Esophagus squamous epithelium (tissue), 5 donors: ENCODE data around the gene CD300LF. TPM values are rescaled to one million over a fixed set of nuclear protein-coding genes. Genes with fewer than 3 reads are reported as not detected.

Experiments
- DNase-seq: peaks from one replicate; lab custom pipeline; 2025; lab: John Stamatoyannopoulos, UW
- H3K27ac ChIP-seq, 4 donors: fragments of 200-600 bp; sonication (generic); one replicate each; pipeline ENCODE4 v1.5.1; 2016 to 2019; ENCODE audit warnings: mild to moderate bottlenecking in 1 of 4
- H3K27me3 ChIP-seq, 4 donors: fragments of 200-600 bp; sonication (generic); 1 replicate in 3 of 4; 2 replicates in 1 of 4; pipeline versions ENCODE4 v1.5.1 to v1.6.0; 2017 to 2021; ENCODE audit warnings: antibody characterized with exemption in 1 of 4
- H3K36me3 ChIP-seq, 3 donors: fragments of 200-600 bp; sonication (generic); one replicate each; pipeline ENCODE4 v1.5.1; 2016 to 2019
- H3K4me1 ChIP-seq, 3 donors: fragments of 200-600 bp; sonication (generic); one replicate each; pipeline ENCODE4 v1.5.1; 2017 to 2019
- H3K4me3 ChIP-seq, 4 donors: fragments of 200-600 bp; sonication (generic); 1 replicate in 3 of 4; 2 replicates in 1 of 4; pipeline ENCODE4 v1.5.1; 2016 to 2019; ENCODE audit warnings: mild to moderate bottlenecking in 2 of 4, moderate library complexity in 1 of 4
- H3K9me3 ChIP-seq, 3 donors: fragments of 200-600 bp; sonication (generic); one replicate each; pipeline ENCODE4 v1.5.1; 2016 to 2019
- POLR2A ChIP-seq, 4 donors: fragments of 450-650 bp; IDR thresholded peaks; one replicate each; pipeline ENCODE4 v1.6.1; 2017; ENCODE audit warnings: antibody characterized with exemption in 4 of 4, mild to moderate bottlenecking in 4 of 4, moderate library complexity in 3 of 4
- WGBS, 2 donors: methylation state at CpG; one replicate each; pipeline ENCODE4 v1.1.5; 2018; 5-methylcytosine and 5-hydroxymethylcytosine counted together
- intact Hi-C: fragments of 100-400 bp; cut with DNase I; formaldehyde crosslinking; loops from one replicate; pipeline ENCODE4 v1.15.0; 2022
- total RNA-seq, 4 donors: library from RNA; depleted of rRNA; stranded (reverse); fragments of >200 nt; gene quantifications; one replicate each; pipeline ENCODE4 v1.1.0, GENCODE V29; 2016
- TF ChIP-seq, protein P1 (sequence below), 6 experiments: fragments of 450-650 bp in 4 of 6; fragments of 200-600 bp in 2 of 6; sonication (generic) in 2 of 6; IDR thresholded peaks; one replicate each; pipeline ENCODE4 v1.5.1; 2016 to 2019; ENCODE audit warnings: antibody characterized with exemption in 6 of 6, mild to moderate bottlenecking in 4 of 6, moderate library complexity in 4 of 6
- donor health status: DM: yes; HTN: yes; CAD: no.

Gene CD300LF
- total RNA-seq, 4 donors from 2014 or later, result 0.48 to 1.3 (median 0.89) TPM

DNA sequence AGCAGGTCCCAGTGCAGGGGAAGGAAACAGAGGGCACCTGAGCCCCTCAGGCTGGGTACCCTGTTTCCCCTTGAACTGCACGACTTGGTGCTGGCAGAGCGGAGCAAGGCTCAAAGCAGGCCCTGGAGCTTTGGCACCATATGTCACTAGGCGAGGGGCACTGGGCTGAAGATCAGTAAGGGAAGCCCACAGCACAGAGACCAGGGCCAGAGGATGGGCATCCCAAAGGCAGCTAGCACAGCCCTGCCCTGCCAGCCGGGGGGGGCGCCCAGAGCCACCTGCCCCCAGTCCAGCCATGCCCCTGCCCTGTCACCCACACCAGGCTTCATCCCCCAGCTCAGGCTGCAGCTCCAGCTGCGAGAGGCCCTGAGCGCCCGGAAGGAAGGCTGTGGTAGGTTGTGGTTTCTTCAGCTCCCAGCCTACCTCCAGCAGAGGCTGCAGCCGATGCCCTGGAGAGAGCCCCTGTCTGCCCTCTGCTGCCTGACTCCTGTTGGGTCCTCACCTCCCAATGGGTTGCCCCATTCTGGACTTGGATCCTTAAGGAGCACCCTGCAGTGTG, 46.6 kb upstream of the CD300LF start:
- H3K27ac ChIP-seq, result peak overlapping the region; percentile 87 to 96 (median 90)
- peaks cover 0 to 37% (median 0%) of the 10 kb centered on the region in 3 donors for H3K36me3 ChIP-seq
- intact Hi-C loops, result no loop called here
- H3K4me3 ChIP-seq, result peak overlapping the region in 3 of 4 donors; percentile 23 to 47 (median 32)
- TF ChIP-seq, protein P1, sequence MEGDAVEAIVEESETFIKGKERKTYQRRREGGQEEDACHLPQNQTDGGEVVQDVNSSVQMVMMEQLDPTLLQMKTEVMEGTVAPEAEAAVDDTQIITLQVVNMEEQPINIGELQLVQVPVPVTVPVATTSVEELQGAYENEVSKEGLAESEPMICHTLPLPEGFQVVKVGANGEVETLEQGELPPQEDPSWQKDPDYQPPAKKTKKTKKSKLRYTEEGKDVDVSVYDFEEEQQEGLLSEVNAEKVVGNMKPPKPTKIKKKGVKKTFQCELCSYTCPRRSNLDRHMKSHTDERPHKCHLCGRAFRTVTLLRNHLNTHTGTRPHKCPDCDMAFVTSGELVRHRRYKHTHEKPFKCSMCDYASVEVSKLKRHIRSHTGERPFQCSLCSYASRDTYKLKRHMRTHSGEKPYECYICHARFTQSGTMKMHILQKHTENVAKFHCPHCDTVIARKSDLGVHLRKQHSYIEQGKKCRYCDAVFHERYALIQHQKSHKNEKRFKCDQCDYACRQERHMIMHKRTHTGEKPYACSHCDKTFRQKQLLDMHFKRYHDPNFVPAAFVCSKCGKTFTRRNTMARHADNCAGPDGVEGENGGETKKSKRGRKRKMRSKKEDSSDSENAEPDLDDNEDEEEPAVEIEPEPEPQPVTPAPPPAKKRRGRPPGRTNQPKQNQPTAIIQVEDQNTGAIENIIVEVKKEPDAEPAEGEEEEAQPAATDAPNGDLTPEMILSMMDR (IDR thresholded peaks at IDR 0.05), result no peak
- no peak for TF ChIP-seq POLR2A (IDR thresholded peaks at IDR 0.05)
- WGBS, 2 donors, result 40% methylated on average over 1 of the region's 9 CpGs; no CpG with 5 or more reads in 1 of the 2 donors
- H3K4me1 ChIP-seq, result peaks cover 61 to 100% (median 75%) of the 10 kb centered on the region in 3 donors
- H3K27me3 ChIP-seq, result no peaks in the 10 kb centered on the region
- no peak for DNase-seq
- H3K9me3 ChIP-seq, result no peaks in the 10 kb centered on the region

DNA sequence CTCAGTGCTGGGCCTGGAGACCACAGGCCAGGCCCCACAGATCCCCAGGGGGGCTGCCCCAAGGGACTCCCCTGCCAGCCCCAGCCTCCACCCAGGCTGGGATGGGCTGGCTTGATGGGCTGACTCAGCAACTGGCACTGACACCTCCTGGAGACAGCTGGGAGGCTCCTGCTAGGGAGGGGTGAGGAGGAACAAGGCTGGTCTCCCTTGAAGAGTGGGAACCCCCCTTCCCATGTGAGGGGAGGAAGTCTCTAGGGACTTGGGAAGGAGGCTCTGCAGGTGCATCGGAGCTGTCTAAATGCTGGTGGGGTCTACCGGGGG, 46.1 kb upstream of the CD300LF start:
- Histone ChIP-seq H3K4me3 (peak overlapping the region; percentile 2 to 47 (median 28)), H3K27ac (peak overlapping the region; percentile 87 to 96 (median 90)), H3K9me3 (no peaks in the 10 kb centered on the region), H3K27me3 (no peaks in the 10 kb centered on the region), H3K36me3 (peaks cover 0 to 31% (median 0%) of the 10 kb centered on the region in 3 donors), H3K4me1 (peaks cover 61 to 100% (median 79%) of the 10 kb centered on the region in 3 donors)
- DNase-seq, result no peak
- TF ChIP-seq POLR2A (IDR thresholded peaks at IDR 0.05), result peak in 1 of 4 donors; percentile 32
- TF ChIP-seq, protein P1 (IDR thresholded peaks at IDR 0.05), result no peak
- 37% methylated on average over 2 of the region's 2 CpGs; no CpG with 5 or more reads in 1 of the 2 donors for WGBS, 2 donors
- intact Hi-C loops, result no loop called here

DNA sequence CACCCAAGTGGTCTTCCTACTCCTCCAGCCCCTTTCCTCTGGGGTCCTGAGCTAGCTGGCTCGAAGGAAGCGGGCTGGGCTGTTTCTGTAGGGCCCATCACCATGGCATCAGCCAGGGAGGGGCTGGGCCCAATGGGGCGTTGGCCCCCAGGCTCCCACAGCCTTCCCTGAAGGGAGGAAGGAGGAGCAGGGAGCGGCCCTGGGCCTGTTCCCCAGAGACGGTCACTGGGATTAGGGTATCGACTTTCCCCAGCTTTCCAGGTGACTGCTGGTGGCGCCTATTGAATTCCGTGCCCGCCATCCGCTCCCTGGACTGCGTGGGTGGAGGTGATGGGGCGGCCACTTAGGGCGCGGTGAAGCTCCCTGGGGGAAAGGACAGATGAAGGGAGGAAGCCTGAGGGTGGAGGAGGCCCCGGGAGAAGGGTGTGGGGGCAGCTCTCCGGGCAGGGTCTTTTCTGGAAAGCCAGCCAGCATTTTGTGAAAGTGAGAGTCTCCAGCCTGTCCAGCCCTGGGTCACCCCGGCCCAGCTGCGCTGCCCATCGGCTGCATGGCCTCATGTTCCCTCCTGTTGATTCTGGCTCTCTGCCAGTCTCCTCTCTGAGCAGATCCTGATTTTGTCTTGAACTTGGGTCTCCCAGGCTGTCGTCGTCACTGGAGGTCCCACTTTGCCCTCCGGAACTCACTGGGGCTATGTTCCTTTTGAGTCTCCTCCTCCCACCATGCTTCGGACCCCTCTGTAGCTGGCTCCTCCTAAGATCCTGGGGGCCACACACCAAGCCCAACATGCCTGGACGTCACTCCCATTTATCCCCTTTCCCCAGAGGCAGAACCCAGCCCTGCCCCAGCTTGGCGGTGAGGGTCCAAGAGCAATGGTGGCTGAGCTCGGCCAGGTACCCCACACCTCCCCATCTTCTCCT, 45.5 kb upstream of the CD300LF start:
- H3K36me3 ChIP-seq, result peaks cover 0 to 28% (median 0%) of the 10 kb centered on the region in 3 donors
- H3K27me3 ChIP-seq, result no peaks in the 10 kb centered on the region
- H3K4me1 ChIP-seq, result peaks cover 67 to 100% (median 85%) of the 10 kb centered on the region in 3 donors
- TF ChIP-seq, protein P1 (IDR thresholded peaks at IDR 0.05), result no peak
- TF ChIP-seq POLR2A (IDR thresholded peaks at IDR 0.05), result no peak
- peak overlapping the region; percentile 87 to 96 (median 90) for H3K27ac ChIP-seq
- intact Hi-C loops, result no loop called here
- DNase-seq, result no peak
- 4 to 21% methylated on average over 5 to 8 of the region's 26 CpGs for WGBS, 2 donors
- H3K4me3 ChIP-seq, result peak overlapping the region; percentile 2 to 47 (median 28)
- H3K9me3 ChIP-seq, result no peaks in the 10 kb centered on the region

DNA sequence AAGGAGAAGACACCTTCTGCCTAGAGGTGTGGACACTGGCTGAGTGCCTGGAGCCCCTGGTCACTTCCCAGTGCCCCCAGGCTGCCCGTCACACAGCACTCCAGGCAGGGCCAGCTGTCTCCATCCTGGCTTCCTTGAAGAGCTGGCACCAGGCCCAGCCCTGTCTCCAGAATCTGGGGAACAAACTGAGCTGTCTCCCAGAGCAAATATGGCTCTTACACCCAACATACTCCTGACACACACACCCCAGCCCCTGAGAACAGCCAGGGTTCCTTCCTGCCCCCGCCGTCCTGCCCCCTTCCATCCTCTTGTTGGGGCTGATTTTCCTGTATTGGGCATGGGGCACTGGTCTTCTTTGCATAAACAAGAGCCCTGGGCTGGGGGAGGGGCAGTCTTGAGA, 44.8 kb upstream of the CD300LF start:
- TF ChIP-seq POLR2A (IDR thresholded peaks at IDR 0.05), result no peak
- TF ChIP-seq, protein P1 (IDR thresholded peaks at IDR 0.05), result no peak
- WGBS, 2 donors, result 29 to 53% methylated on average over 1 to 2 of the region's 3 CpGs
- H3K27ac ChIP-seq, result peak overlapping the region; percentile 87 to 96 (median 90)
- H3K9me3 ChIP-seq, result no peaks in the 10 kb centered on the region
- H3K4me3 ChIP-seq, result peak overlapping the region in 3 of 4 donors; percentile 23 to 47 (median 32)
- no peaks in the 10 kb centered on the region for H3K27me3 ChIP-seq
- intact Hi-C loops, result no loop called here
- peaks cover 0 to 28% (median 0%) of the 10 kb centered on the region in 3 donors for H3K36me3 ChIP-seq
- DNase-seq, result no peak
- H3K4me1 ChIP-seq, result peaks cover 73 to 100% (median 89%) of the 10 kb centered on the region in 3 donors
